ENCODE results near the gene WRAP73. TPM values are rescaled to one million over a fixed set of nuclear protein-coding genes. Genes with fewer than 3 reads are reported as not detected.

Gene WRAP73
- total and polyA plus RNA-seq, 2 experiments from 2014 or later, result 22.6 to 43.3 TPM

DNA sequence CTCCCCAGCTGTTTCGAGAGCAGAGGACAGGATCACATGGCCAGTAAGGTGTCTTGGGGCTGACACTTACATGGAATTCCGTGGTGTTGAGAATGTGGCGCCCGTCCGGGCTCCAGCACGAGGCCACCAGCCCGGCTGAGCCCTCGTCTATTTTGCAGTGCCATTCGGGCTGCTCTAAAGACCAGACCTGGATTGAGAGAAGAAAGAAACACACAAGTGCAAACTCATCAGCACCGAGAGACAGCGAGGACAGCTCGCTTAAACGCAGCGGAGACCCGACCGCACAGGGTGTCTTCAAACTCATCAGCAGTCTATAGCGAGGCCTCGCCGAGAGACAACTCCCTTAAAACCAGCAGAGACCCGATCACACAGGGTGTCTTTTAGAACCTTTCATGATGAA lies 3.3 kb downstream of the WRAP73 start:
- no peak overlapping the region for H3K4me3 ChIP-seq
- peaks cover 13% of the 10 kb centered on the region; the same call in 1 of the 2 replicates for H3K4me1 ChIP-seq (ENCODE audit: insufficient read depth)
- no peak overlapping the region for H3K4me2 ChIP-seq
- H3K27me3 ChIP-seq (ENCODE audit: insufficient read depth), result peaks cover 16% of the 10 kb centered on the region
- no peak for ATAC-seq
- TF ChIP-seq ETS1 (IDR thresholded peaks at IDR 0.05) (no peak), ZNF331 (CRISPR knock-in tag; IDR thresholded peaks at IDR 0.05; ENCODE audit: low read depth) (no peak), EZH2 (IDR thresholded peaks at IDR 0.05; ENCODE audit: low read depth, unreplicated experiment) (no peak), CTCF (conservative IDR thresholded peaks at IDR 0.05; ENCODE audit: low read depth in 2 of 2) (no peak)
- no peaks in the 10 kb centered on the region for H3K9me2 ChIP-seq (ENCODE audit: insufficient read depth)
- peaks cover 7% of the 10 kb centered on the region for H3F3A ChIP-seq (replicated peaks; ENCODE audit: low read depth)
- no peak for DNase-seq (ENCODE audit: low spot score)
- Mint-ChIP-seq H3K4me3 (no peak overlapping the region), H3K27me3 (ENCODE audit: insufficient read depth, low read depth, poor library complexity) (peaks cover 21% of the 10 kb centered on the region), H3K27ac (no peak overlapping the region), H3K4me1 (peaks cover 9% of the 10 kb centered on the region; the same call in 2 of the 3 replicates), H3K36me3 (ENCODE audit: low read depth) (peaks cover 11% of the 10 kb centered on the region), H3K9me3 (no peaks in the 10 kb centered on the region)
- no peak overlapping the region for H2AFZ ChIP-seq
- H3K36me3 ChIP-seq (ENCODE audit: insufficient read depth), result 0 out of 2 replicates have a peak, but pooled peaks cover 11% of the 10 kb centered on the region
- H4K20me1 ChIP-seq (replicated peaks; ENCODE audit: insufficient read depth), result peaks cover 16% of the 10 kb centered on the region
- no peak overlapping the region for H3K27ac ChIP-seq (ENCODE audit: low read depth)
- peaks cover 24% of the 10 kb centered on the region for H3K79me2 ChIP-seq (replicated peaks; ENCODE audit: insufficient read depth)

DNA sequence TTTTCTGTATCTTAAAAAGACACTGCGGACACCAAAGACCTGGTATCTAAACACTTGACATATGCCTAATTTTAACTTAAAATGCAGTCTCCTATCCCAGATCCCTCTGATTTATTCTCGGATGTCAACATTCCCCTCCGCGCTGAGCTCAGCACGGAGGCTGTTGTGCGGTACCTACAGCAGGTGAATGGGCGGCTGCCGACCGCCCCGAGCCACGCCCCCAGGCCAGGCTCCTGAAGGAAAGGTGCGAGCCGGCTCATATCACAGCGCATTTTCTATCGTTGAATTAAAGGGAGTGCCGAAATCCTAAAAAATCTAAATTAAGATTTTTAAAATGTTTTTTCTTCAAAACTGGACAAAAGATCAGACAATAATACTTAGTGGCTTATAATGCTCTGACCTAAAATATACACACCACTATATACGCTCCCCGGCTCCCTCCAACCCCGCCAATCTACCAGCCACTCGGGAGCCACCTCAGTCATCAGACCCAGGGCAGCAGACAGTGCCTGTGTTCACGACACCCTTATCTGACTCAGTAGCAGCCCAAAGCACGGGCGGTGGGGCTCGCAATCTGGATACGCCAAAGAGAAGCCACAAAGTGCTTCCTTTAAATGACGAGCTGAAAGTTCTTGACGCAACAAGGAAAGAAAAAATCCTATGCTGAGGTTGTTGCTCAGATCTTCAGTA lies 4.1 kb downstream of the WRAP73 start:
- Histone ChIP-seq H3K4me2 (no peak overlapping the region), H3K27ac (ENCODE audit: low read depth) (no peak overlapping the region; the same call in 1 of the 2 replicates), H3K9me2 (ENCODE audit: insufficient read depth) (no peaks in the 10 kb centered on the region), H3K27me3 (ENCODE audit: insufficient read depth) (peaks cover 8% of the 10 kb centered on the region), H3K4me1 (ENCODE audit: insufficient read depth) (peaks cover 13% of the 10 kb centered on the region; the same call in 1 of the 2 replicates), H2AFZ (no peak overlapping the region), H4K20me1 (replicated peaks; ENCODE audit: insufficient read depth) (peaks cover 16% of the 10 kb centered on the region), H3F3A (replicated peaks; ENCODE audit: low read depth) (no peaks in the 10 kb centered on the region; the same call in 1 of the 2 replicates), H3K4me3 (no peak overlapping the region), H3K79me2 (replicated peaks; ENCODE audit: insufficient read depth) (peaks cover 25% of the 10 kb centered on the region), H3K36me3 (ENCODE audit: insufficient read depth) (0 out of 2 replicates have a peak, but pooled peaks cover 11% of the 10 kb centered on the region)
- Mint-ChIP-seq H3K27me3 (ENCODE audit: insufficient read depth, low read depth, poor library complexity) (peaks cover 13% of the 10 kb centered on the region), H3K36me3 (ENCODE audit: low read depth) (peaks cover 11% of the 10 kb centered on the region), H3K4me3 (no peak overlapping the region), H3K27ac (no peak overlapping the region), H3K4me1 (peaks cover 5% of the 10 kb centered on the region; the same call in 2 of the 3 replicates), H3K9me3 (no peaks in the 10 kb centered on the region)
- ATAC-seq (no peak), DNase-seq (ENCODE audit: low spot score) (no peak)
- TF ChIP-seq REST (IDR thresholded peaks at IDR 0.05; ENCODE audit: unreplicated experiment) (no peak), STAT1 (IDR thresholded peaks at IDR 0.05; ENCODE audit: unreplicated experiment) (no peak), ZNF114 (CRISPR knock-in tag; IDR thresholded peaks at IDR 0.05) (no peak), EZH2phosphoT487 (IDR thresholded peaks at IDR 0.05; ENCODE audit: unreplicated experiment) (no peak)

Data from GM23338 (cell line).